H1 (cell line): Measurements from ENCODE around the gene SP8. TPM values are rescaled to one million over a fixed set of nuclear protein-coding genes. Genes with fewer than 3 reads are reported as not detected.
A peak's percentile ranks its signal among the peaks of the same experiment; 100 is the strongest.

ENCODE experiments used
- ASH2L ChIP-seq: fragments of 200-600, 300-600 bp; sonication (generic); IDR thresholded peaks from one replicate; pipeline ENCODE4 v1.7.1; 2017; ENCODE audit warnings: low read length
- KDM4A ChIP-seq: IDR thresholded peaks from one replicate; pipeline ENCODE4 v1.7.1; 2012; ENCODE audit warnings: low read depth, mild to moderate bottlenecking, moderate library complexity, low read length, inconsistent platforms; ENCODE audit not compliant: severe bottlenecking
- PHF8 ChIP-seq: fragments of 200-600 bp; sonication (generic); conservative IDR thresholded peaks from 2 replicates; pipeline ENCODE4 v1.7.1; 2012; ENCODE audit warnings: low read depth, mild to moderate bottlenecking, inconsistent platforms, low read length, moderate library complexity
- RAD21 ChIP-seq, 2 experiments: IDR thresholded peaks in 1 of 2; conservative IDR thresholded peaks in 1 of 2; 2 replicates each; pipeline ENCODE4 v1.6.1; 2011; ENCODE audit warnings: low read depth in 2 of 2, low read length in 2 of 2, improper control_type of control experiment in 1 of 2, inconsistent platforms in 1 of 2, mild to moderate bottlenecking in 1 of 2, moderate library complexity in 1 of 2
- RFX5 ChIP-seq: IDR thresholded peaks from 2 replicates; pipeline ENCODE4 v1.6.1; 2011; ENCODE audit warnings: low read depth, low read length, improper control_type of control experiment, borderline replicate concordance
- SIN3A ChIP-seq, 2 experiments: IDR thresholded peaks in 1 of 2; conservative IDR thresholded peaks in 1 of 2; 2 replicates each; pipeline ENCODE4 v1.6.1; 2011 to 2012; ENCODE audit warnings: low read length in 2 of 2, improper control_type of control experiment in 1 of 2, low read depth in 1 of 2, mild to moderate bottlenecking in 1 of 2
- SIRT6 ChIP-seq: IDR thresholded peaks from one replicate; pipeline ENCODE4 v1.7.1; 2012; ENCODE audit warnings: low read length, inconsistent platforms
- TAF1 ChIP-seq: IDR thresholded peaks from 2 replicates; pipeline ENCODE4 v1.6.1; 2011; ENCODE audit warnings: mild to moderate bottlenecking, low read depth, low read length
- TBP ChIP-seq: IDR thresholded peaks from 2 replicates; pipeline ENCODE4 v1.6.1; 2011; ENCODE audit warnings: low read depth, low read length, improper control_type of control experiment
- polyA plus RNA-seq, 7 experiments: library from polyadenylated mRNA; depleted of rRNA in 3 of 7; stranded (reverse) in 5 of 7; unstranded in 2 of 7; fragments of >200 nt in 5 of 7; fragments of 200-250 nt in 2 of 7; gene quantifications; 1 replicate in 5 of 7; 2 replicates in 1 of 7; 4 replicates in 1 of 7; pipeline versions ENCODE4 v1.2.1 to v1.2.3, GENCODE V29; 2011 to 2013; ENCODE audit warnings: missing spikeins in 2 of 7, mixed read lengths in 2 of 7
- total RNA-seq: library from RNA; stranded (reverse); fragmentation: NEBNext Ultra II Directional; extraction: Animal tissue kit (Norgen Biotek cat#: 25700); gene quantifications from 2 replicates; pipeline ENCODE4 v1.2.1, GENCODE V29; 2021
- TF ChIP-seq, protein P1 (sequence below): fragments of 300-600 bp; sonication (generic); IDR thresholded peaks from 2 replicates; pipeline ENCODE4 v1.7.1; 2012; ENCODE audit warnings: low read length, moderate library complexity, mild to moderate bottlenecking, inconsistent platforms; ENCODE audit not compliant: insufficient replicate concordance

SP8 gene
- total and polyA plus RNA-seq, 2 of the 8 experiments (the other 6 are each of a cell fraction or from before 2014, with no cell fraction given): 11.3 to 12.0 TPM

- TF ChIP-seq SIN3A (conservative IDR thresholded peaks at IDR 0.05 in 1 of 2, IDR thresholded peaks at IDR 0.05 in 1 of 2; ENCODE audit: low read depth in 1 of 2, low read length in 2 of 2): peak in 1 of 2 experiments; percentile 77; a peak in 1 of 4 replicates
- TF ChIP-seq SIRT6: no peak
- peak; percentile 62 for TF ChIP-seq TBP
- peak; percentile 33; the same call in 1 of the 2 replicates for TF ChIP-seq TAF1
- no peak for TF ChIP-seq RFX5
- 0 out of 2 replicates have a peak, but pooled peaks have one; percentile 41 for TF ChIP-seq PHF8
- peak; percentile 71 for TF ChIP-seq ASH2L
- TF ChIP-seq RAD21 (IDR thresholded peaks at IDR 0.05 in 1 of 2, conservative IDR thresholded peaks at IDR 0.05 in 1 of 2; ENCODE audit: low read depth in 2 of 2, low read length in 2 of 2): peak; percentile 87 to 90
- peak; percentile 62 for TF ChIP-seq KDM4A
- TF ChIP-seq, protein P1, sequence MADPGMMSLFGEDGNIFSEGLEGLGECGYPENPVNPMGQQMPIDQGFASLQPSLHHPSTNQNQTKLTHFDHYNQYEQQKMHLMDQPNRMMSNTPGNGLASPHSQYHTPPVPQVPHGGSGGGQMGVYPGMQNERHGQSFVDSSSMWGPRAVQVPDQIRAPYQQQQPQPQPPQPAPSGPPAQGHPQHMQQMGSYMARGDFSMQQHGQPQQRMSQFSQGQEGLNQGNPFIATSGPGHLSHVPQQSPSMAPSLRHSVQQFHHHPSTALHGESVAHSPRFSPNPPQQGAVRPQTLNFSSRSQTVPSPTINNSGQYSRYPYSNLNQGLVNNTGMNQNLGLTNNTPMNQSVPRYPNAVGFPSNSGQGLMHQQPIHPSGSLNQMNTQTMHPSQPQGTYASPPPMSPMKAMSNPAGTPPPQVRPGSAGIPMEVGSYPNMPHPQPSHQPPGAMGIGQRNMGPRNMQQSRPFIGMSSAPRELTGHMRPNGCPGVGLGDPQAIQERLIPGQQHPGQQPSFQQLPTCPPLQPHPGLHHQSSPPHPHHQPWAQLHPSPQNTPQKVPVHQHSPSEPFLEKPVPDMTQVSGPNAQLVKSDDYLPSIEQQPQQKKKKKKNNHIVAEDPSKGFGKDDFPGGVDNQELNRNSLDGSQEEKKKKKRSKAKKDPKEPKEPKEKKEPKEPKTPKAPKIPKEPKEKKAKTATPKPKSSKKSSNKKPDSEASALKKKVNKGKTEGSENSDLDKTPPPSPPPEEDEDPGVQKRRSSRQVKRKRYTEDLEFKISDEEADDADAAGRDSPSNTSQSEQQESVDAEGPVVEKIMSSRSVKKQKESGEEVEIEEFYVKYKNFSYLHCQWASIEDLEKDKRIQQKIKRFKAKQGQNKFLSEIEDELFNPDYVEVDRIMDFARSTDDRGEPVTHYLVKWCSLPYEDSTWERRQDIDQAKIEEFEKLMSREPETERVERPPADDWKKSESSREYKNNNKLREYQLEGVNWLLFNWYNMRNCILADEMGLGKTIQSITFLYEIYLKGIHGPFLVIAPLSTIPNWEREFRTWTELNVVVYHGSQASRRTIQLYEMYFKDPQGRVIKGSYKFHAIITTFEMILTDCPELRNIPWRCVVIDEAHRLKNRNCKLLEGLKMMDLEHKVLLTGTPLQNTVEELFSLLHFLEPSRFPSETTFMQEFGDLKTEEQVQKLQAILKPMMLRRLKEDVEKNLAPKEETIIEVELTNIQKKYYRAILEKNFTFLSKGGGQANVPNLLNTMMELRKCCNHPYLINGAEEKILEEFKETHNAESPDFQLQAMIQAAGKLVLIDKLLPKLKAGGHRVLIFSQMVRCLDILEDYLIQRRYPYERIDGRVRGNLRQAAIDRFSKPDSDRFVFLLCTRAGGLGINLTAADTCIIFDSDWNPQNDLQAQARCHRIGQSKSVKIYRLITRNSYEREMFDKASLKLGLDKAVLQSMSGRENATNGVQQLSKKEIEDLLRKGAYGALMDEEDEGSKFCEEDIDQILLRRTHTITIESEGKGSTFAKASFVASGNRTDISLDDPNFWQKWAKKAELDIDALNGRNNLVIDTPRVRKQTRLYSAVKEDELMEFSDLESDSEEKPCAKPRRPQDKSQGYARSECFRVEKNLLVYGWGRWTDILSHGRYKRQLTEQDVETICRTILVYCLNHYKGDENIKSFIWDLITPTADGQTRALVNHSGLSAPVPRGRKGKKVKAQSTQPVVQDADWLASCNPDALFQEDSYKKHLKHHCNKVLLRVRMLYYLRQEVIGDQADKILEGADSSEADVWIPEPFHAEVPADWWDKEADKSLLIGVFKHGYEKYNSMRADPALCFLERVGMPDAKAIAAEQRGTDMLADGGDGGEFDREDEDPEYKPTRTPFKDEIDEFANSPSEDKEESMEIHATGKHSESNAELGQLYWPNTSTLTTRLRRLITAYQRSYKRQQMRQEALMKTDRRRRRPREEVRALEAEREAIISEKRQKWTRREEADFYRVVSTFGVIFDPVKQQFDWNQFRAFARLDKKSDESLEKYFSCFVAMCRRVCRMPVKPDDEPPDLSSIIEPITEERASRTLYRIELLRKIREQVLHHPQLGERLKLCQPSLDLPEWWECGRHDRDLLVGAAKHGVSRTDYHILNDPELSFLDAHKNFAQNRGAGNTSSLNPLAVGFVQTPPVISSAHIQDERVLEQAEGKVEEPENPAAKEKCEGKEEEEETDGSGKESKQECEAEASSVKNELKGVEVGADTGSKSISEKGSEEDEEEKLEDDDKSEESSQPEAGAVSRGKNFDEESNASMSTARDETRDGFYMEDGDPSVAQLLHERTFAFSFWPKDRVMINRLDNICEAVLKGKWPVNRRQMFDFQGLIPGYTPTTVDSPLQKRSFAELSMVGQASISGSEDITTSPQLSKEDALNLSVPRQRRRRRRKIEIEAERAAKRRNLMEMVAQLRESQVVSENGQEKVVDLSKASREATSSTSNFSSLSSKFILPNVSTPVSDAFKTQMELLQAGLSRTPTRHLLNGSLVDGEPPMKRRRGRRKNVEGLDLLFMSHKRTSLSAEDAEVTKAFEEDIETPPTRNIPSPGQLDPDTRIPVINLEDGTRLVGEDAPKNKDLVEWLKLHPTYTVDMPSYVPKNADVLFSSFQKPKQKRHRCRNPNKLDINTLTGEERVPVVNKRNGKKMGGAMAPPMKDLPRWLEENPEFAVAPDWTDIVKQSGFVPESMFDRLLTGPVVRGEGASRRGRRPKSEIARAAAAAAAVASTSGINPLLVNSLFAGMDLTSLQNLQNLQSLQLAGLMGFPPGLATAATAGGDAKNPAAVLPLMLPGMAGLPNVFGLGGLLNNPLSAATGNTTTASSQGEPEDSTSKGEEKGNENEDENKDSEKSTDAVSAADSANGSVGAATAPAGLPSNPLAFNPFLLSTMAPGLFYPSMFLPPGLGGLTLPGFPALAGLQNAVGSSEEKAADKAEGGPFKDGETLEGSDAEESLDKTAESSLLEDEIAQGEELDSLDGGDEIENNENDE: no peak
These were observed 8.5 kb downstream of the SP8 start (continued) for GRCh38 chr7:20778063-20778721.
